GM12875 (cell line): ENCODE measurements around the gene ACCSL.

Experiments
- H3K4me3 ChIP-seq: one replicate; pipeline ENCODE4 v1.5.1; 2011; ENCODE audit warnings: low read depth, low read length, control low read depth
- TF ChIP-seq, protein P1 (sequence below): IDR thresholded peaks from 2 replicates; pipeline ENCODE4 v1.5.1; 2011; ENCODE audit warnings: low read depth, mild to moderate bottlenecking, control low read depth, inconsistent platforms, low read length, moderate library complexity, borderline replicate concordance; ENCODE audit not compliant: insufficient read depth

Gene ACCSL

DNA sequence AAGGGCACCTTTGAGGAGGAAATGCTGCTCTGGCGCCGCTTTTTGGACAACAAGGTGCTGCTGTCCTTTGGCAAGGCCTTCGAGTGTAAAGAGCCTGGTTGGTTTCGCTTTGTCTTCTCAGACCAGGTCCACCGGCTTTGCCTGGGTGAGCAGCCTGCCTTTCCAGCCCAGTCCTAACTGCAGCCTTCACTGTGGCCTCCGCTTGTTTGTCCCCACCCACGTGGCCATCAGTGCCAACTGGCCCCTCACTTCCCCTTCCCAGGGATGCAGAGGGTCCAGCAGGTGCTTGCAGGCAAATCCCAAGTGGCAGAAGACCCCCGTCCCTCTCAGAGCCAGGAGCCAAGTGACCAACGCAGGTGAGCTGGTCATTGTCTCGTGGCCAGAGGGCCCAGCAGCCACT lies 35.7 kb downstream of the ACCSL start:
- no peak overlapping the region for H3K4me3 ChIP-seq
- TF ChIP-seq, protein P1, sequence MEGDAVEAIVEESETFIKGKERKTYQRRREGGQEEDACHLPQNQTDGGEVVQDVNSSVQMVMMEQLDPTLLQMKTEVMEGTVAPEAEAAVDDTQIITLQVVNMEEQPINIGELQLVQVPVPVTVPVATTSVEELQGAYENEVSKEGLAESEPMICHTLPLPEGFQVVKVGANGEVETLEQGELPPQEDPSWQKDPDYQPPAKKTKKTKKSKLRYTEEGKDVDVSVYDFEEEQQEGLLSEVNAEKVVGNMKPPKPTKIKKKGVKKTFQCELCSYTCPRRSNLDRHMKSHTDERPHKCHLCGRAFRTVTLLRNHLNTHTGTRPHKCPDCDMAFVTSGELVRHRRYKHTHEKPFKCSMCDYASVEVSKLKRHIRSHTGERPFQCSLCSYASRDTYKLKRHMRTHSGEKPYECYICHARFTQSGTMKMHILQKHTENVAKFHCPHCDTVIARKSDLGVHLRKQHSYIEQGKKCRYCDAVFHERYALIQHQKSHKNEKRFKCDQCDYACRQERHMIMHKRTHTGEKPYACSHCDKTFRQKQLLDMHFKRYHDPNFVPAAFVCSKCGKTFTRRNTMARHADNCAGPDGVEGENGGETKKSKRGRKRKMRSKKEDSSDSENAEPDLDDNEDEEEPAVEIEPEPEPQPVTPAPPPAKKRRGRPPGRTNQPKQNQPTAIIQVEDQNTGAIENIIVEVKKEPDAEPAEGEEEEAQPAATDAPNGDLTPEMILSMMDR: no peak

DNA sequence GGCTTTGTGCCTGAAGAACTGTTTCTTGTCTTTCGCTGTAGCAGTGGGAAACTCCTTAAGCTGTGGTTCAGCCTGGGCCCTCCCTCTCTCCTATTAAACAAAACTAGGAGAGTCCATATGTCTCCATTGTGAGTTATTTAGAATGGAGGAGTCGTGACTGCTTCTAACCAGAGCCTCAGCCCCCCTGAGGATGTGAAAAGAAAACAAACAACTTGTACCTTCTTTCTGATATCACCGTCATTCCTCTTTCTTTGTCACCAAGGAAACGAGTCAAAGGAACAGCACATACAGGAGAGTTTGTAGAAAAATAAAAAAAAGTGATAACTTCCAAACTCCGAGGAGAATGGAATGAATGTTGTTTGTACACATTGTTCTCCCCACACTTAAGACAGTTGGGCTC lies 36.1 kb downstream of the ACCSL start:
- TF ChIP-seq, protein P1: no peak

DNA sequence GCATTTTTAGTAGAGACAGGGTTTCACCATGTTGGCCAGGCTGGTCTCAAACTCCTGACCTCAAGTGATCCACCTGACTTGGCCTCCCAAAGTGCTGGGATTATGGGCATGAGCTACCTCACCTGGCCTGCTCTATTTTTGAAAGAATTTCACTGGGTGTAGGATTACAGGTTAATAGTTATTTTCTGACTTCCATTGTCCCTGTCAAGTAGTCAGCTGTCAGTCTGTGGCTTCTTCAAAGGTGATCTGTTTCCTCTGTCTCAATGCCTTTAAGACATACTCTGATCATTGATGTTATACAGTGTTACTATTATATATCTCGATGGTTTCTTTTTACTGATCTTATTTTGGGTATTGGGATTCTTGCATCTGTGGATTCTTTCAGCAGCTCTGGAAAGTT lies 37.5 kb downstream of the ACCSL start:
- TF ChIP-seq, protein P1: no peak
- no peak overlapping the region for H3K4me3 ChIP-seq

More for the DNA sequence above, 36.1 kb downstream of the ACCSL start:
- H3K4me3 ChIP-seq: no peak overlapping the region

DNA sequence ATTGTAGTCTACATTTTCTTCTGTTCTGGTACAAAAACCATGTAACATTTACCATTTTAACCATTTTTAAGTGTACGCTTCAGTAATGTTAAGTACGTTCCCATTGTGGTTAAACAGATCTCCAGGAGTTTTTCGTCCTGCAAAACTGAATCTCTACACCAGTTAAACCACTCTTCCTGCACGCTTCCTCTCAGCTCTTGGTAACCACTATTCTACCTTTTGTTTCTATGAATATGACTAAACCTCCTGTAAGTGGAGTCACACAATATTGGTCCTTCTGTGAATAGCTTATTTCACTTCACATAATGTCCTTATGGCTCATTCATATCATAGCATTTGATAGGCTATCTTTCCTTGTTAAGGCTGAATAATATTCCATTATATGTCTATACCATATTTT lies 40.6 kb downstream of the ACCSL start:
- TF ChIP-seq, protein P1: no peak
- no peak overlapping the region for H3K4me3 ChIP-seq

DNA sequence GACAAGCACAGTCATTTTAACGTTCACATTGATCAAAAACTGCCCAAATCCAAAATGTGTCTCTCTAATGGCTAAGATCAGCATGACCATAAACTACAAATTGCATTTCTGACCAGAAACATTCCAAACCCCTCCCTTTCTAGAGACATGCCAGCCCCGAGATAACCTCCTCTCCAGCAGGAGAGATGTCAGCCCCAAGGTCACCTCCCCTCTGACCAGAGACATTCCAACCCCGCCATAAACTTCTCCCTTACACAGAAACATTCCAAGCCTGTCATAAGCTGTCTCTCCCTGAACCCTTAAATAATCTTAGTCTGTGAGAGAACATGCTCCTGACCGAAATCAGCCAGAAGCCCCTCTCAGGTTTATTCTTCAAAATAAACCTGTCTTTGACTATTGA lies 41.1 kb downstream of the ACCSL start:
- TF ChIP-seq, protein P1: no peak
- H3K4me3 ChIP-seq: no peak overlapping the region

DNA sequence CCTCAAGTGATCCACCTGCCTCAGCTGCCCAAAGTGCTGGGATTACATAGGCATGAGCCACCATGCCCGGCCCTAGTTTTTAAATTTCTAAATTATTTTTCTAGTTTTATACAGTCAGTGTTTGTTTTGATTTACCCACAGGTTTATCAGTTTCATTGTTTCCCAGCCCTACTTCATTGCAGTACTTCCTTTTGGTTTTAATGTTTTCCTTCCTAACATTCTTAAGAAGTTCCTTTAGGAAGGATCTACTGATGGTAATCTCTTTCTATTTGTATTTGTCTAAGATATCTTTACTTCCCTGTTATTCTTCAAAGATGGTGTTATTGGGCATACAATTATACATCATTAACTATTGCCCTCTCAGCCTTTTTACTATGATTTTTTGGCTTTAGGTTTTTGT lies 42.8 kb downstream of the ACCSL start:
- TF ChIP-seq, protein P1: no peak
- no peak overlapping the region for H3K4me3 ChIP-seq

DNA sequence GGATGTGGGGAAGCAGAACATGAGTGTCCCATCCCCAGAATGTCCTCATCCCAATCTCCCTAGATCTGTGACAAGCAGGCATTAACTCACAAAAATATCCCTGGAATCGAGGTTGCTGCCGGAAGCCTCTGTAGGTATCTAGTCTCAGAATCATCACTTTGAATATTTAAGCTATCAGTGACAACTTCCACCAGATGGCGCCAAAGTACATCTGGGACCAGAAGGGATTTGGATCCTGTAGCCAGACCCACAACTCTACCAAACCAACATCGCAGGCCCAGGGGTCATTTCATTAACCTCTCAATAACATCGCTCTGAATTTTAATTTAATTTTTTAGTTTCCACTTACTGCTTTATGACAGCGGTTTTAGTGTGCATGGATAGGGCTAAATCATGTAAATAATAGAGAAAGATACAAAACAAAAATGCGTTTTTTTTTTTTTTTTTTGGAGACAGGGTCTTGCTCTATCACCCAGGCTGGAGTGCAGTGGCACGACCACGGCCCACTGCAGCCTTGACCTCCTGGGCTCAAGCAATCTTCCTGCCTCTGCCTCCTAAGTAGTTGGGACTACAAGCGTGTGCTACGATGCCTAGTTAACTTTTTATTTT lies 46.6 kb downstream of the ACCSL start:
- TF ChIP-seq, protein P1: peak; percentile 71
- H3K4me3 ChIP-seq: no peak overlapping the region
